ENCODE results near the gene BANF2. TPM values are rescaled to one million over a fixed set of nuclear protein-coding genes. Genes with fewer than 3 reads are reported as not detected.
A peak's percentile ranks its signal among the peaks of the same experiment; 100 is the strongest.
"Not testable (repeated sequence)": the region's sequence is repeated elsewhere in the genome, so short reads cannot be mapped to it uniquely, and the experiment has no call there.

Gene BANF2
- total and polyA plus RNA-seq, 4 donors = not detected

DNA sequence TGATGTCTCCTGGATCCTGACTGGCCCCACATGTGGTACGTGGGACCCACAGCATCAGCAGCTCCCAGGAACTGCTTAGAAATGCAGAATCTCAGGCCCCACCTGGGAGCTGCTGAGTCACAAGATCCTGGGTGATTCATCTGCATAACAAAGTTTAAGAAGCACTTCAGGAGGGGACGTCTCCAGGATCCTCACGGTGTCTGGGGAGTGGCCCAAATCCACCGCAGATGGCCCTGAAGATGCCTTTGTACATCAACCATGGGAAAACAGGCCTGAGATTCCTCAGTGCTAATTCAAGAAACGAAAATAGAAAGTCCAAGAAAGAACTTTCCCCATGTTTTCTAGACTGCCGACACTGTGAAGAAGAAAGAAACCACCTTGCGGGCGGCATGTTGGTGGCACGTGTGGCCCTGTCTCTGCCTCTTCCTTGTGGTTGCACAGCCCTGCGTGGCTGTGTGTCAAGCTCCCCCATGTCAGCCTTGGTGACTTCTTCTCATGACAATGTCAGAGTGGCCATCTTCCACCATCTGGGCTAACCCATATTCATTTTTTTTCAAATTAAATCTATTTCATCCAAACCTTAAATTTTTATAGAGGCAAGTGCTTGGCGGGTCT is 43.8 kb upstream of the BANF2 start:
- WGBS (ENCODE audit: insufficient coverage) = 92% methylated on average over 11 of the region's 11 CpGs
- no peak overlapping the region for H3K27ac ChIP-seq (ENCODE audit: low read depth, low read length)
- peaks cover 10% of the 10 kb centered on the region for H3K4me1 ChIP-seq (ENCODE audit: control insufficient read depth, insufficient read depth, low read length)
- H3K9me3 ChIP-seq (ENCODE audit: control insufficient read depth, insufficient read depth, low read length) = no peaks in the 10 kb centered on the region
- peaks cover 32% of the 10 kb centered on the region for H3K36me3 ChIP-seq (ENCODE audit: control insufficient read depth, insufficient read depth, low read length)
- H3K4me3 ChIP-seq (ENCODE audit: low read depth, low read length) = no peak overlapping the region
- no peaks in the 10 kb centered on the region for H3K27me3 ChIP-seq (ENCODE audit: control insufficient read depth, insufficient read depth, low read length)
- no peak for DNase-seq (ENCODE audit: low read depth in 4 of 6, low spot score in 6 of 6)

DNA sequence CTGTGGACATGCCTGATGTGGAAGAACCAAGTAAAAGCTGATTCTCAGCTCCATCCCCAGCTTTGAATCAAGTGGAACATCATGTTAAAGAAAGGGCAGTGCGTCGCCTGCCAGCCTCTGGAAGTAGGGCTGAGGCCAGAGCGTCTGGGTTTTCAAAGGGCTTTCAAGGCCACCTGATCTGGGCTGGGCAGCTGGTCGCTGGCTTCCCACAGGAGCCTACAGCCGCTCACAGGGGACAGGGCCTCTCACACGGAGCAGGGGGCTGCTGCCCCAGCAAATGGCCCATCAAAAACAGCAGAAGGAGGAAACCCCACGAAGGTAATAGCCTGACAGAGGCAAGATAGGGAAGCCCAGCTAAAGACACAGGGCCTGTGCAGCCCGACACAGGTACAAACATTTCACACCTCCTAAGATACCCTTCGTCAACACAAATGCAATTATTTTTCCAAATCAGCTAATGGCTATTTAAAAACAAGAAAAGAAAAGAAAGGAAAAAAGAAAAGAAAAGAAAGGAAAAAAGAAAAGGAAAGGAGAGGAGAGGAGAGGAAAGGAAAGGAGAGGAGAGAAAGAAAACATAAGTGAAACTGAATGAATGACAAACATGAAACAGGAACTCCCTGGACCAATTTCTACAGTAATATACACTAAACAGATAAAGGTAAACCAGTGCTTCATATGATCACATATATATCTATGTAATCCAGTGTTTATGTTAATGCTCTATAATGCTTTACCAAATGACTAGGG is 42.5 kb upstream of the BANF2 start:
- Histone ChIP-seq H3K36me3 (ENCODE audit: control insufficient read depth, insufficient read depth, low read length) (peaks cover 30% of the 10 kb centered on the region), H3K27ac (ENCODE audit: low read depth, low read length) (no peak overlapping the region), H3K9me3 (ENCODE audit: control insufficient read depth, insufficient read depth, low read length) (no peaks in the 10 kb centered on the region), H3K4me1 (ENCODE audit: control insufficient read depth, insufficient read depth, low read length) (peaks cover 3% of the 10 kb centered on the region), H3K27me3 (ENCODE audit: control insufficient read depth, insufficient read depth, low read length) (no peaks in the 10 kb centered on the region), H3K4me3 (ENCODE audit: low read depth, low read length) (no peak overlapping the region)
- DNase-seq (ENCODE audit: low read depth in 4 of 6, low spot score in 6 of 6) = no peak
- 47% methylated on average over 7 of the region's 9 CpGs for WGBS (ENCODE audit: insufficient coverage)

DNA sequence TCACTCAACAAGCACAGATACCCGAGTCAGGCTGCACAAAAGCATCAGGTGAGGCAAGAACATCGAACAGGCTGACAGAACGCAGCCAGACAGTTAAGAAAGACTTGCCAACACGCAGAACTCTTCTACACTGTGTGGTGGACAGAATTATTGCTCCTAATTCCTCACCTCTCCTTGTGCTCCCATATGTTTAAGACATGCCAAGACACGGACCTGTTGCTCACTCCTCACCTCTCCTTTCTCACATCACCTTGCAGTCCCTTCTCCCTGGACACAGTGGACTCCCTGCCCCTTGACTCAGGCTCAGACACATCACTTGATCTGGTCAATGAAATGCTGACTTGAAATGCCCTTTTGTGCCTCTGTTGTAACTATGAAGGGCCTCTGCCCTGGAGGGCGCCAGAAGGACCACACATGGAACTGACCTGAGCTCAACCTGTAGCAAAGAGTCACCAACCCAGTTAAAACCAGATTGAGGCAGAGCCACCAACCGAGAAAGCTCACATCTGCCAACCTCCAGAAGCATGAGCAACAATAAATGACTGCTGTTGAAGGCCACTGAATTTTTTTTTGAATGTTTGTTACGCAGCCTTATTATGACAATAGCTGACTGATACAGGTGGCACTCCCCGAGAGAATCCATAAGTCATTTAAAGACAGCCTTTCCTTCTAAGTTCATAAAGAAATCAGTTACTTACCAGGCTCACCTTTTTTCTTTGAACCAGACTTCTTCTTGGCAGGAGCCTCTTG is 41.7 kb upstream of the BANF2 start:
- Histone ChIP-seq H3K4me1 (ENCODE audit: control insufficient read depth, insufficient read depth, low read length) (no peaks in the 10 kb centered on the region), H3K4me3 (ENCODE audit: low read depth, low read length) (no peak overlapping the region)

DNA sequence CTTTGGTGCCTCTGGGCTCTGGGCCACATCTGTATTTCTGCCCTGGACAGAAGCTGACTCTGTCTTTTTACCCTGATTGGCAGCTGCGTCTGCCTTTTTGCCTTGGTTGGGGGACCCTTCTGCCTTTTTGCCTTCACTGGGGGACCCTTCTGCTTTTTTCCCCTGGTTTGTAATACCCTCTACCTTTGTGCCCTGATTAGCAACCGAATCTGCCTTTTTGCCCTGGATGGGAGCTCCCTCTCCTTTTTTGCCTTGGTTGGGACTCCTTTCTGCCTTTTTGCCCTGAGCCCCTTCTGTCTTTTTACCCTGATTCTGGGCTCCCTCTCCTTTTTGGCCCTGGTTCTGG is 41.1 kb upstream of the BANF2 start:
- 100% methylated on average over 2 of the region's 2 CpGs for WGBS (ENCODE audit: insufficient coverage)
- Histone ChIP-seq H3K9me3 (ENCODE audit: control insufficient read depth, insufficient read depth, low read length) (no peaks in the 10 kb centered on the region), H3K27ac (ENCODE audit: low read depth, low read length) (no peak overlapping the region), H3K36me3 (ENCODE audit: control insufficient read depth, insufficient read depth, low read length) (peaks cover 22% of the 10 kb centered on the region), H3K4me1 (ENCODE audit: control insufficient read depth, insufficient read depth, low read length) (no peaks in the 10 kb centered on the region), H3K27me3 (ENCODE audit: control insufficient read depth, insufficient read depth, low read length) (no peaks in the 10 kb centered on the region), H3K4me3 (ENCODE audit: low read depth, low read length) (no peak overlapping the region)
- DNase-seq (ENCODE audit: low read depth in 4 of 6, low spot score in 6 of 6) = no peak

More for the DNA sequence above, 41.7 kb upstream of the BANF2 start:
- Histone ChIP-seq H3K36me3 (ENCODE audit: control insufficient read depth, insufficient read depth, low read length) (peaks cover 26% of the 10 kb centered on the region), H3K27me3 (ENCODE audit: control insufficient read depth, insufficient read depth, low read length) (no peaks in the 10 kb centered on the region), H3K27ac (ENCODE audit: low read depth, low read length) (no peak overlapping the region), H3K9me3 (ENCODE audit: control insufficient read depth, insufficient read depth, low read length) (no peaks in the 10 kb centered on the region)
- DNase-seq (ENCODE audit: low read depth in 4 of 6, low spot score in 6 of 6) = no peak
- 96% methylated on average over 7 of the region's 9 CpGs for WGBS (ENCODE audit: insufficient coverage)

DNA sequence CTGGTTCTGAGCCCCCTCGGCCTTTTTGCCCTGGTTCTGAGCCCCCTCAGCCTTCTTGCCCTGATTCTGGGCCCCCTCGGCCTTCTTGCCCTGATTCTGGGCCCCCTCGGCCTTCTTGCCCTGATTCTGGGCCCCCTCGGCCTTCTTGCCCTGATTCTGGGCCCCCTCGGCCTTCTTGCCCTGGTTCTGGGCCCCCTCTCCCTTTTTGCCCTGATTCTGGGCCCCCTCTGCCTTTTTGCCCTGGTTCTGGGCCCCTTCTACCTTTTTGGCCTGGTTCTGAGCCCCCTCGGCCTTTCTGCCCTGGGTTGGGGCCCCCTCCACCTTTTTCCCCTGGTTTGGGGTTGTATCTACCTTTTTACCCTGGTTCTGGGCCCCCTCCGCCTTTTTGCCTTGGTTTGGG is 40.4 kb upstream of the BANF2 start:
- not testable (repeated sequence) for H3K27ac ChIP-seq (ENCODE audit: low read depth, low read length); H3K9me3 ChIP-seq (ENCODE audit: control insufficient read depth, insufficient read depth, low read length); H3K4me1 ChIP-seq (ENCODE audit: control insufficient read depth, insufficient read depth, low read length); H3K27me3 ChIP-seq (ENCODE audit: control insufficient read depth, insufficient read depth, low read length); H3K4me3 ChIP-seq (ENCODE audit: low read depth, low read length); DNase-seq (ENCODE audit: low read depth in 4 of 6, low spot score in 6 of 6)
- H3K36me3 ChIP-seq (ENCODE audit: control insufficient read depth, insufficient read depth, low read length) = peaks cover 22% of the 10 kb centered on the region
- WGBS (ENCODE audit: insufficient coverage) = 100% methylated on average over 4 of the region's 7 CpGs

DNA sequence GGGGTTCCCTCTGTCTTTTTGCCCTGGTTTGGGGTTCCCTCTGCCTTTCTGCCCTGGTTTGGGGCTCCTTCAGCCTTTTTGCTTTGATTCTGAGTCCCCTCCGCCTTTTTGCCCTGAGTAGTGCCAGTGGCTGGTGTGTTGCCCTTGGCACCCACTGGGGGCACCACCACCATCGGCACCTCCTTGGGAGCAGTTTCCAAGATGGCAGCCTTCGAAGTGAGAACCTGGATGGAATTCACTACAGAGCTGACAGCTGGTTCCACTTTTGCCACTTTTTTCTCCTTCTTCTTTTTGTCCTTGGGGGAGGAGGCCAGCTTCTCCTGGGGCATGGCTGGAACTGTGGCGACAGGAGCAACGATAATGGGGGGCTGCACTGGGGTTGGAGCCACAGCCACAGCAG is 40.0 kb upstream of the BANF2 start:
- H3K4me3 ChIP-seq (ENCODE audit: low read depth, low read length) = no peak overlapping the region
- peaks cover 22% of the 10 kb centered on the region for H3K36me3 ChIP-seq (ENCODE audit: control insufficient read depth, insufficient read depth, low read length)
- H3K27ac ChIP-seq (ENCODE audit: low read depth, low read length) = no peak overlapping the region
- no peak for DNase-seq (ENCODE audit: low read depth in 4 of 6, low spot score in 6 of 6)
- no peaks in the 10 kb centered on the region for H3K27me3 ChIP-seq (ENCODE audit: control insufficient read depth, insufficient read depth, low read length)
- 95% methylated on average over 5 of the region's 5 CpGs for WGBS (ENCODE audit: insufficient coverage)
- H3K9me3 ChIP-seq (ENCODE audit: control insufficient read depth, insufficient read depth, low read length) = no peaks in the 10 kb centered on the region
- peaks cover 4% of the 10 kb centered on the region for H3K4me1 ChIP-seq (ENCODE audit: control insufficient read depth, insufficient read depth, low read length)

DNA sequence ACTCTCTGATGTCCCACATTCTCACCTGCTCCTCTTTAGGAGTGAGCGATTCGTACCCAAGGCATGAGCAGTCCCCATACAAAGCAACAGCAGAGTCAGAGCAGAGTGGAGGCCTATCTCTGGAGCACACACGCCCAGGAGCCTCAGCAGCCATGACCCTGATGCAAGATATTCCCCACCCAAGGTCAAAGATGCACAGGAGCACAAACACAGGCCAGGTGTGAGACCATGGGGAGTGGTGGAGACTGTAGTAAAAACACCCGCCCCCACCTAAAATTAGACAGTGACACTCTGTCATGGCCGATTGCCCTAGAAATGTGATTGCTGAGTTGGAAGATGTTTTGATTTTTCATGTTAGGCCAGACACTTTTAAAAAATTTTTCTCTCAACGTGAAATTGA is 39.1 kb upstream of the BANF2 start:
- Histone ChIP-seq H3K4me3 (ENCODE audit: low read depth, low read length) (no peak overlapping the region), H3K4me1 (ENCODE audit: control insufficient read depth, insufficient read depth, low read length) (peaks cover 4% of the 10 kb centered on the region), H3K9me3 (ENCODE audit: control insufficient read depth, insufficient read depth, low read length) (no peaks in the 10 kb centered on the region), H3K36me3 (ENCODE audit: control insufficient read depth, insufficient read depth, low read length) (peaks cover 22% of the 10 kb centered on the region), H3K27me3 (ENCODE audit: control insufficient read depth, insufficient read depth, low read length) (no peaks in the 10 kb centered on the region), H3K27ac (ENCODE audit: low read depth, low read length) (no peak overlapping the region)
- 83% methylated on average over 1 of the region's 6 CpGs for WGBS (ENCODE audit: insufficient coverage)
- DNase-seq (ENCODE audit: low read depth in 4 of 6, low spot score in 6 of 6) = no peak

DNA sequence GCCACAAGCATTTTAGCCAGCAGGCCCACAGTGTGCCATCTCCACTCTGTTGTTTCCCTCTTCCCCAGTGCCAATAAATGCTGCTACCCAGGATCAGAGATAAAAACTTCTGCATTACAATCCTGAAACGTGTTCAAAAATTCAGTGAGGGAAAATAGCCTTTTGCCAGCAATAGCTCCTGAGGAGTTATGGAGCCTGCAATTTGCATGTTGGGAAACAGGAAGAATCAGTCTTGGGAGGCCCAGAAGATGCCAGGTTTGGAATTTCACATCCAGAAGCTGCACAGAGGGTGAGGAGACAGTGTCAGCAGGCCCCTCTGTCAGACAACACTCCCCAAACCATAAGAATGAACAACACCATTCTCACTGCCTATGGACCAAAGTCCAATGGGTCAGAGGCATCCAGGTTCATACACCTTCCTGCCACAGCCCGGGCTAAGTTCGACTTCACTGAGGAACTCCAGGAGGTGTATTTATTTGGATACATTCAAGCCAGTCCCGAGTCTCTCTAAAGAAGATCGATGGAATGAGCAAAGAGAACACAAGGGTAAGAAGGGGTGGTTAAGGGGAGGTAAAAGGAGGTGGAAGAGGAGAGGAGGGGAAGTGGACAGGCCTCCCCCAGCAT is 38.5 kb upstream of the BANF2 start:
- H3K4me1 ChIP-seq (ENCODE audit: control insufficient read depth, insufficient read depth, low read length) = peaks cover 4% of the 10 kb centered on the region
- no peaks in the 10 kb centered on the region for H3K9me3 ChIP-seq (ENCODE audit: control insufficient read depth, insufficient read depth, low read length)
- no peaks in the 10 kb centered on the region for H3K27me3 ChIP-seq (ENCODE audit: control insufficient read depth, insufficient read depth, low read length)
- no peak overlapping the region for H3K27ac ChIP-seq (ENCODE audit: low read depth, low read length)
- no peak for DNase-seq (ENCODE audit: low read depth in 4 of 6, low spot score in 6 of 6)
- 78% methylated on average over 5 of the region's 5 CpGs for WGBS (ENCODE audit: insufficient coverage)
- no peak overlapping the region for H3K4me3 ChIP-seq (ENCODE audit: low read depth, low read length)
- H3K36me3 ChIP-seq (ENCODE audit: control insufficient read depth, insufficient read depth, low read length) = peaks cover 22% of the 10 kb centered on the region

DNA sequence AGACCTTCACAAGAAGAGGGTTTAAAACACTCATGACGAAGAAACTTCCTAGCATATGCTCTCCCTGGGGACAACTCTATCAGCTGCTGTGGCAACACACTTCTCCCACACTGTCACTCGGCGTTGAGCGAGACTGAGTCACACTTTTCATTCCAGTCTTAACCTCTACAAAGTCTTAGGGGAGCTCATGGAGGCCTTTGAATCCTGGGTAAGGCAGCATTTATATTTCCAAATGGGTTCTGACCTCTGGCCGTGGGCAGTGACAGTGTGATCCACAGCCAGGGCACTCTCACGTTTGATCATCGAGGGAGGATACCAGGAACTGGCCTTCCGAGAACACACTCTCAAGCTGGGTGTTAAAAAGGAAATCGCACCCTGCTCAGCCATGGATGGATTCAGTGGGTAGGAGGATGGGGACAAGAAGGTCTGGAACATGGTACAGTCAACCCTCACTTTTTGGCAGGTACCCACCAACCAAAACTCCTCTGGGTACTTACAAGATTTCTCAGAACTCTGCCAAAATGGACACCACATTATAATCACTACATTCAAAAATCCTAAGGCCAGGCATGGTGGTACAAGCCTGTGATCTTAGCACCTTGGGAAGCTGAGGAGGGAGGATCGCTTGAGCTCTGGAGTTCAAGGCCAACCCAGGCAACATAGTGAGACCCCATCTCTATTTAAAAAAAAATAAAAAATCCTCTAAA is 37.3 kb upstream of the BANF2 start:
- Histone ChIP-seq H3K4me3 (ENCODE audit: low read depth, low read length) (no peak overlapping the region), H3K4me1 (ENCODE audit: control insufficient read depth, insufficient read depth, low read length) (peaks cover 4% of the 10 kb centered on the region), H3K27ac (ENCODE audit: low read depth, low read length) (peak overlapping the region; percentile 61), H3K9me3 (ENCODE audit: control insufficient read depth, insufficient read depth, low read length) (no peaks in the 10 kb centered on the region), H3K36me3 (ENCODE audit: control insufficient read depth, insufficient read depth, low read length) (peaks cover 19% of the 10 kb centered on the region), H3K27me3 (ENCODE audit: control insufficient read depth, insufficient read depth, low read length) (no peaks in the 10 kb centered on the region)
- no peak for DNase-seq (ENCODE audit: low read depth in 4 of 6, low spot score in 6 of 6)
- 91% methylated on average over 8 of the region's 10 CpGs for WGBS (ENCODE audit: insufficient coverage)

Data from spinal cord (tissue), 10 donors.